Ascending aorta (tissue), 2 donors: Measurements from ENCODE around the gene LY6G6F. TPM values are rescaled to one million over a fixed set of nuclear protein-coding genes. Genes with fewer than 3 reads are reported as not detected.

Experiments
- DNase-seq, 2 donors: peaks; one replicate each; pipeline ENCODE4 v3.0.0-alpha.2; 2019; ENCODE audit warnings: low spot score in 2 of 2
- H3K27ac ChIP-seq, 2 donors: fragments of 200-600 bp; sonication (generic); one replicate each; pipeline ENCODE4 v1.5.1; 2016 to 2017; ENCODE audit warnings: mild to moderate bottlenecking in 1 of 2
- H3K27me3 ChIP-seq: fragments of 200-600 bp; sonication (generic); one replicate; pipeline ENCODE4 v1.5.1; 2017
- H3K36me3 ChIP-seq, 2 donors: fragments of 200-600 bp; sonication (generic); one replicate each; pipeline ENCODE4 v1.5.1; 2016
- H3K4me1 ChIP-seq, 2 donors: fragments of 200-600 bp; sonication (generic); one replicate each; pipeline ENCODE4 v1.5.1; 2016 to 2017; ENCODE audit warnings: mild to moderate bottlenecking in 1 of 2
- H3K4me3 ChIP-seq, 2 donors: fragments of 200-600 bp; sonication (generic); one replicate each; pipeline ENCODE4 v1.5.1; 2016 to 2017; ENCODE audit warnings: mild to moderate bottlenecking in 1 of 2
- H3K9me3 ChIP-seq, 2 donors: fragments of 200-600 bp; sonication (generic); one replicate each; pipeline ENCODE4 v1.5.1; 2016
- intact Hi-C: fragments of 100-400 bp; cut with DNase I; formaldehyde crosslinking; loops from one replicate; pipeline ENCODE4 v1.15.1; 2023
- total RNA-seq: library from RNA; depleted of rRNA; stranded (reverse); fragments of >200 nt; gene quantifications from one replicate; pipeline ENCODE4 v1.1.0, GENCODE V29; 2016
- TF ChIP-seq, protein P1 (sequence below), 3 experiments: fragments of 200-600 bp in 2 of 3; fragments of 450-650 bp in 1 of 3; sonication (generic) in 2 of 3; IDR thresholded peaks; one replicate each; pipeline ENCODE4 v1.5.1; 2016 to 2019; ENCODE audit warnings: antibody characterized with exemption in 3 of 3, mild to moderate bottlenecking in 1 of 3, moderate library complexity in 1 of 3

Gene LY6G6F
- total RNA-seq, 1 donor from 2014 or later = not detected

DNA sequence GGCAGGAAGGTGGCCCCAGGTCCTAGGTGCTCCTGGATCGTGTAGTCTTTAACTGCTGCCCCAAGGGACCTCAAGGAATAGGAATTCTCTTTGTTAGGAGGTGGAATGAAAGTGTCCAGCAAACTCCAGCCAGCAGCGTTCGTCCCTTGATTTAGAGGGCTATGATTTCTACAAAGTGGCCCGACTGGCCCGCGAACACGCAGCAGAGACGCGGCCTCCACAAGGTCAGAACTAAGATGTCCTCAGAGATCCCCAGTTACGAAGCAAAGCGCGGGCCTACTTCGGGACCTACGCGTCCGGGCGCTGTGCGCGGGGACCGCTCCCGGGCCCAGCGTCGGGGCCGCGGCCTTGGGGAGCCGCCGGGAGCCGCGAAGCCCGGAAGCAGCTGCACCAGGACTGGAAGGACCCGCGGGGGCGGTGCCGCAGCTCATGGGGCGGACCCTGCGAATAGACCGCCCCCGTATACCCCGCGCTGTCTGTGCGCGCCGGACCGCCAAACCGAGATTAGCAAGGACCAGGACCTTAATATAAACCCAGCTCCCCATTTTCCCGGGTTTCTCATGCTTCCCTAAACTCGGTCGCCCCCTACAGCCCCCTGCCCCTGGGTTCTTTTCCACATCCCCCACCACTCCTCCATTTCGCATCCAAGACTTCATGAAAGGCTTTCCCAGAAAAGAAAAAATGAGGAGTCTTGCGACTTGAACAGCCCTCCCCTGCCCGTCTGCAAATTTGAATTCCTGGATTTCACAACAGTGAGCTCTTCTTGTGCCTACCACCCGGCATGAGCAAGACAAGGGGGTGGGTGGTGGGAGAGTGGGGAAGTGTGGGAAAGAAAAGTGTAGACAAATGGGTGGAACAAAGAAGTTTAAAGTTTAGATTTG is 46.0 kb upstream of the LY6G6F start, which contains the start of gene C6orf47:
Gene C6orf47 (minus strand): TSS at position 398 of the 881 bp plus-strand sequence. CDS start 831 bp downstream, outside the sequence.
- intact Hi-C loops = loop anchor here (5.0 to 10.0 kb wide), 3 partner anchors 514 to 1654 kb away; partner anchors contain the start of genes AGPAT1, RNF5, TAPBP and ZBTB22
- H3K27ac ChIP-seq = peak within 1 kb of the TSS; percentile 84 to 88
- DNase-seq = peak; percentile 57 to 92
- TF ChIP-seq, protein P1, sequence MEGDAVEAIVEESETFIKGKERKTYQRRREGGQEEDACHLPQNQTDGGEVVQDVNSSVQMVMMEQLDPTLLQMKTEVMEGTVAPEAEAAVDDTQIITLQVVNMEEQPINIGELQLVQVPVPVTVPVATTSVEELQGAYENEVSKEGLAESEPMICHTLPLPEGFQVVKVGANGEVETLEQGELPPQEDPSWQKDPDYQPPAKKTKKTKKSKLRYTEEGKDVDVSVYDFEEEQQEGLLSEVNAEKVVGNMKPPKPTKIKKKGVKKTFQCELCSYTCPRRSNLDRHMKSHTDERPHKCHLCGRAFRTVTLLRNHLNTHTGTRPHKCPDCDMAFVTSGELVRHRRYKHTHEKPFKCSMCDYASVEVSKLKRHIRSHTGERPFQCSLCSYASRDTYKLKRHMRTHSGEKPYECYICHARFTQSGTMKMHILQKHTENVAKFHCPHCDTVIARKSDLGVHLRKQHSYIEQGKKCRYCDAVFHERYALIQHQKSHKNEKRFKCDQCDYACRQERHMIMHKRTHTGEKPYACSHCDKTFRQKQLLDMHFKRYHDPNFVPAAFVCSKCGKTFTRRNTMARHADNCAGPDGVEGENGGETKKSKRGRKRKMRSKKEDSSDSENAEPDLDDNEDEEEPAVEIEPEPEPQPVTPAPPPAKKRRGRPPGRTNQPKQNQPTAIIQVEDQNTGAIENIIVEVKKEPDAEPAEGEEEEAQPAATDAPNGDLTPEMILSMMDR (IDR thresholded peaks at IDR 0.05) = no peak
- H3K4me3 ChIP-seq = peak within 1 kb of the TSS; percentile 77 to 79
- no peaks in the 10 kb centered on the region for H3K9me3 ChIP-seq
- no peaks in the 10 kb centered on the region for H3K27me3 ChIP-seq
- H3K36me3 ChIP-seq = peaks cover 7 to 24% of the 10 kb centered on the region in 2 donors
- peaks cover 18 to 45% of the 10 kb centered on the region in 2 donors for H3K4me1 ChIP-seq

DNA sequence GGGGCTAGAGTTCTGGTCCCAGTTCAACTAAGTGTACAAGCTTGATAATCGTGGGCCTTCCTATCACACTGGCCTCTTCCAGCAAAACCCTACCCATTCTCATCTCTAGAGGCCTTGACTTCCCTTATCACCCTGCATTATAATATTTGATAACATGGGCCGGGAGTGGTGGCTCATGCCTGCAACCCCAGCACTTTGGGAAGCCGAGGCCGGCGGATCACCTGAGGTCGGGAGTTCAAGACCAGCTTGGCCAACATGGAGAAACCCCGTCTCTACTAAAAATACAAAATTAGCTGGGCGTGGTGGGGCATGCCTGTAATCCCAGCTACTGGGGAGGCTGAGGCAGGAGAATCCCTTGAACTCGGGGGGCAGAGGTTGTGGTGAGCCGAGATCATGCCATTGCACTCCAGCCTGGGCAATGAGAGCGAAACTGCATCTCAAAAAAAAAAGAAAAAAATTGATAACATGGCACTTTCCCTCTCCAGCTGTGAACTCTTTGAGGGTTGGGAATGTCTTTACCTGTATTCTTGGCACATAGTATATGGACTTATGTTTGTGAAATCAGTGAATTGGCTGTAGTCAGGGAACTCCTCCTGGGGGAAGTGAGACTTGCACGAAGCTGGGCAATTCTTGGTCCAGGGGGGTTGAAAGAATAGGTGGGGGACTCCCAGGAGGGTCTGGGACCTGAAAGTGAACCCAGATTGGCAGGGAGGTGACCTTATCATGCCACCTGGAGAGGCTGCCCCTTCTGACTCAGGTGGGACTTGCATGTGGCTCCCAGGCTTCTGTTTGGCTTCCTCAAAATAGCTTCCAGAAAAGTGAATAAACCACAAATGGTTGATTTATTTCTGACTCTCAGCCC is 45.2 kb upstream of the LY6G6F start:
- H3K4me3 ChIP-seq = peak overlapping the region; percentile 77 to 79
- intact Hi-C loops = loop anchor here (5.0 to 10.0 kb wide), 3 partner anchors 513 to 1653 kb away; partner anchors contain the start of genes AGPAT1, RNF5, TAPBP and ZBTB22

GRCh38 chr6:31662124-31662723 is 44.4 kb upstream of the LY6G6F start:
- TF ChIP-seq, protein P1 (IDR thresholded peaks at IDR 0.05) = no peak
- peak overlapping the region; percentile 7 to 27 for H3K27ac ChIP-seq

More for the DNA sequence above, 45.2 kb upstream of the LY6G6F start:
- no peak for DNase-seq
- Histone ChIP-seq H3K27ac (peak overlapping the region; percentile 84 to 88), H3K36me3 (peaks cover 7 to 22% of the 10 kb centered on the region in 2 donors), H3K27me3 (no peaks in the 10 kb centered on the region), H3K9me3 (no peaks in the 10 kb centered on the region), H3K4me1 (peaks cover 18 to 46% of the 10 kb centered on the region in 2 donors)
- TF ChIP-seq, protein P1 (IDR thresholded peaks at IDR 0.05) = no peak

DNA sequence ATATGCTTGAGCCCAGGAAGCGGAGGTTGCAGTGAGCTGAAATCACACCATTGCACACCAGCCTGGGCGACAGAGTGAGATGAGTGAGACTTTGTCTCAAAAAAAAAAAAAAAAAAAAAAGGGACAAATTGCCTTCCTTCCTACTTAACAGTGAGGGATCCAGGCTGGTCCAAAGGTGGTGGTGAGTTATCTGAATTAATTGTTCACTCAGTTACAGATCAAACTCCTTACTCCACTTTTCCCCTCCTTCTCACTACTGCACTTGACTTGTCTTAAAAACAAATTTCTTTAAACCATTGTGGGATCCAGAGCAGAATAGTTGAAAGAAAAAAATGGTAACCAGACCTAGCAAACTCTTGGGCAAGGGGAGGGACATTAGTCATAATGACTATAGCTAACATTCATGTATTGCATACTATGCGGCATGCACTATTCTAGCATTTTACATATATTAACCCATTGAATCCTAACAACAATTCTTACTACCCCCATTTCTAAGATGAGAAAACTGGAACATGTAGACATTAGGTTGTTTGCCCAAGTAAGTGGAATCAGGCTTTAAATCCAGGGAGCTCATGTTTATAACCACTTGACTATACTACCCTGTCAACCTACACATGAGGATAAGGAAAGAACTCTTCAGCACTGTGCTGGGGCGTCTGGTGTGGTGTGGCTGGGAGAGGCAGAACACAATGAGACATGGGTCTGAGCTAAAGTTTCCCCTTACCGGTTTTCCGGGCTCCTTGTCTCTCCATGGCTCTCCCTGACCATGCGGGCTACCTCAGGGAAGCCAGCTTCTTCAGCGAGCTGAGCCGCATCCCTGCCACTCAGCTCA is 43.3 kb upstream of the LY6G6F start:
- intact Hi-C loops = loop anchor here (5.0 to 10.0 kb wide), 3 partner anchors 511 to 1651 kb away; partner anchors contain the start of genes AGPAT1, RNF5, TAPBP and ZBTB22
- TF ChIP-seq, protein P1 (IDR thresholded peaks at IDR 0.05) = no peak
- peak overlapping the region; percentile 91 to 97 for H3K27ac ChIP-seq
- H3K4me1 ChIP-seq = peaks cover 24 to 49% of the 10 kb centered on the region in 2 donors
- peak overlapping the region; percentile 72 to 97 for H3K4me3 ChIP-seq
- peaks cover 18 to 19% of the 10 kb centered on the region in 2 donors for H3K36me3 ChIP-seq
- no peaks in the 10 kb centered on the region for H3K9me3 ChIP-seq
- DNase-seq = no peak
- no peaks in the 10 kb centered on the region for H3K27me3 ChIP-seq

More at GRCh38 chr6:31662124-31662723, 44.4 kb upstream of the LY6G6F start:
- H3K4me1 ChIP-seq = peaks cover 22 to 52% of the 10 kb centered on the region in 2 donors
- H3K27me3 ChIP-seq = no peaks in the 10 kb centered on the region
- H3K36me3 ChIP-seq = peaks cover 9 to 16% of the 10 kb centered on the region in 2 donors
- DNase-seq = no peak
- H3K4me3 ChIP-seq = no peak overlapping the region
- no peaks in the 10 kb centered on the region for H3K9me3 ChIP-seq
- intact Hi-C loops = loop anchor here (5.0 to 10.0 kb wide), 3 partner anchors 513 to 1653 kb away; partner anchors contain the start of genes AGPAT1, RNF5, TAPBP and ZBTB22
